Spinal cord (tissue), 10 donors: ENCODE measurements around the gene RREB1. TPM values are rescaled to one million over a fixed set of nuclear protein-coding genes. Genes with fewer than 3 reads are reported as not detected.

Experiments used
- DNase-seq, 6 donors: peaks; one replicate each; pipeline versions ENCODE4 v3.0.0 to v3.0.0-alpha.2; 2013 to 2015; ENCODE audit warnings: low spot score in 6 of 6, low read depth in 4 of 6
- H3K27ac ChIP-seq: one replicate; pipeline ENCODE4 v1.5.1; 2013; ENCODE audit warnings: low read depth, low read length, control low read depth
- H3K27me3 ChIP-seq: one replicate; pipeline ENCODE4 v1.6.1; 2013; ENCODE audit warnings: low read length; ENCODE audit not compliant: control insufficient read depth, insufficient read depth
- H3K36me3 ChIP-seq: one replicate; pipeline ENCODE4 v1.6.1; 2013; ENCODE audit warnings: low read length; ENCODE audit not compliant: control insufficient read depth, insufficient read depth
- H3K4me1 ChIP-seq: one replicate; pipeline ENCODE4 v1.6.1; 2013; ENCODE audit warnings: low read length; ENCODE audit not compliant: control insufficient read depth, insufficient read depth
- H3K4me3 ChIP-seq: one replicate; pipeline ENCODE4 v1.5.1; 2013; ENCODE audit warnings: low read depth, low read length, control low read depth
- H3K9me3 ChIP-seq: one replicate; pipeline ENCODE4 v1.6.1; 2013; ENCODE audit warnings: low read length; ENCODE audit not compliant: control insufficient read depth, insufficient read depth
- WGBS: methylation state at CpG from one replicate; pipeline ENCODE4 v1.1.5; 2013; ENCODE audit warnings: missing lambda C conversion rate; ENCODE audit not compliant: insufficient coverage; 5-methylcytosine and 5-hydroxymethylcytosine counted together
- polyA plus RNA-seq, 2 donors: library from polyadenylated mRNA; unstranded; fragments of 120-200 nt; gene quantifications; one replicate each; pipeline ENCODE4 v1.2.1, GENCODE V29; 2013; ENCODE audit not compliant: insufficient read length in 2 of 2
- total RNA-seq, 2 donors: library from RNA; depleted of rRNA in 1 of 2; stranded (reverse); fragments of 120-200 nt in 1 of 2; fragments of >200 nt in 1 of 2; gene quantifications; one replicate each; pipeline versions ENCODE4 v1.2.3 to v1.2.4, GENCODE V29; 2013 to 2014
- donor health status: healthy.

The RREB1 gene
- total and polyA plus RNA-seq, 4 donors = 7.2 to 16.4 (median 10.3) TPM

DNA sequence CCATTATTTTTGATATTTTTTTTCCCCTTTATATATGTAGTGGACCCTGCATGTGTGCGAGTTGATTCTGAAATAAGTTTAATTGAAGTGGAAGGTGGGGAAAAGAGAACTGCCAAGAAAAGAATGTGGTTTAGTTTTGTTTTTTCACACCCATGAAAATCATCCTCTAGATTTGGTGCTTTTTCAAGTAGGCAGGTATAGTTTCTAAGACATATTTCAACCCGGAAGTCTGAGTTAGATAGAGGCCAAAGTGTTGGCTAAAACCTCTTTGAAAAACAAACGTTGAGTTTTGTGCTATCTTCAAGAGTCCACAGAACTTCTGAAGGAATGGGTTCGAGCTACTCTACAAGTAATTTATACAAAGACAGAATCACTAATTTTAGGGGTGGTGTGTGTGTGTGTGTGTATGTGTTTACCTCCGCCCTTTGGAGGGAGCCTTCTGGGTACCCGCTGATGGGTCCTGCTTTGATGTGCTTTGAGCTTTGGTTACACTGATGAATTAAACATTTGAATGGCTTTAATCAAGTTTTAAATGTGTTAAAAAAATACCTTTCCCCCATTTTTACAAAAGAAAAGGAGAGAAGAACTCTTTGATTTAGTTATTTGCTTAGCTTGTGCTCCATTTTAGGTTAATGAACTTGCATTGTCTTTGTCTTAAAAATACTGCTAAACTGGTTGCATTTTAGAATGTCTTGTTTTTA lies 2.5 kb downstream of the RREB1 start:
- H3K27me3 ChIP-seq = peaks cover 47% of the 10 kb centered on the region
- peak overlapping the region; percentile 47 for H3K27ac ChIP-seq
- H3K9me3 ChIP-seq = no peaks in the 10 kb centered on the region
- DNase-seq = no peak
- H3K4me1 ChIP-seq = peaks cover 38% of the 10 kb centered on the region
- no peaks in the 10 kb centered on the region for H3K36me3 ChIP-seq
- WGBS = no CpG with 5 or more reads among the region's 6 CpGs
- H3K4me3 ChIP-seq = no peak overlapping the region

DNA sequence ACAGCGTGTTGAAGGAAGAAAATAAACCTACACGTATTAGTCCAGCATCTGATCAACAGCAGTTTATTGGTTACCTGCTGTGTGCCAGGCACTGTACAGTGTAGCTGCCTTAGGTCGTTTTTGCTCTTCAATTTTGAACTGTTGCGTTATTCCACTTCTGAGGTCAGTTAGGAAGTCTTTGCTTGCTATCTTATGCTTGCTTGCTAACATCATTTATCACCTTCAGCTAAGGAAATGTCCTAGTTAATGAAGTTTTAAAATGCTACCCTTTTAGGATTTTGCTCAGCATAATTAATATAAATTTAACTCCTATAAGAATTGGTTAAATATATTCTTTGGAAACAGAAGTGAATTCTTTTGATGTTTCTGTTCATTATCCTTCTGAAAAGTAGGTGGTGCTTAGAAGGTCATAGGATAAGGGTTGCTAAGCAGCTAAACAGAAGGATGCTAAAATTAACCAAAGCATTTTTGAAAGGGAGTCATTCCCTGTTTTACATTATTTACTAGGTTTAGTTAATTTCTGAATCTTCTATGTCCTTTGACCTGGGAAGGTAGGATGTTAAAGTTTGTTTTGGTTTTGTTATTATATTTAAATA lies 3.4 kb downstream of the RREB1 start:
- H3K9me3 ChIP-seq = no peaks in the 10 kb centered on the region
- no peak overlapping the region for H3K4me3 ChIP-seq
- H3K36me3 ChIP-seq = no peaks in the 10 kb centered on the region
- peaks cover 45% of the 10 kb centered on the region for H3K4me1 ChIP-seq
- 80% methylated on average over 2 of the region's 4 CpGs for WGBS
- H3K27ac ChIP-seq = no peak overlapping the region
- H3K27me3 ChIP-seq = peaks cover 47% of the 10 kb centered on the region
- no peak for DNase-seq

DNA sequence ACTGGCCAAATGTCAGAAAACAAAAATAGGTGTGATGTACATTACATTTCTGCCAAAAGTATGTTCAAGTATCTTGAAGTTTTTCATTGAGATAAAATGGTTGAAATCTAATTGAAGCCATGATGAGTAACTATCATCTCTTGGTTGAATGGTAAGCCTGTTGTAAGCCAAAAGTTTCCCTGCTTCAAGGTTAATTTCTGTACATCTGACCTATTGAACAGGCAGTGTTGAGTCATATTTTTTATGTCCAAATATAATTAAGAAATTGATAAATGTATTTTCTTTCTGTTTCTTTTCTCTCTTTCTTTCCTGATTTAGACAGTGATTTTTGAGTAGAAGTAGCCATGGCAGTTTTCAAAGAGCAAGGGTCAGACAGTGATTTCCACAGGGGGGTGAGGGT lies 4.4 kb downstream of the RREB1 start:
- DNase-seq = no peak
- no peak overlapping the region for H3K27ac ChIP-seq
- peaks cover 38% of the 10 kb centered on the region for H3K4me1 ChIP-seq
- no peaks in the 10 kb centered on the region for H3K36me3 ChIP-seq
- H3K9me3 ChIP-seq = no peaks in the 10 kb centered on the region
- no peak overlapping the region for H3K4me3 ChIP-seq
- peaks cover 41% of the 10 kb centered on the region for H3K27me3 ChIP-seq

DNA sequence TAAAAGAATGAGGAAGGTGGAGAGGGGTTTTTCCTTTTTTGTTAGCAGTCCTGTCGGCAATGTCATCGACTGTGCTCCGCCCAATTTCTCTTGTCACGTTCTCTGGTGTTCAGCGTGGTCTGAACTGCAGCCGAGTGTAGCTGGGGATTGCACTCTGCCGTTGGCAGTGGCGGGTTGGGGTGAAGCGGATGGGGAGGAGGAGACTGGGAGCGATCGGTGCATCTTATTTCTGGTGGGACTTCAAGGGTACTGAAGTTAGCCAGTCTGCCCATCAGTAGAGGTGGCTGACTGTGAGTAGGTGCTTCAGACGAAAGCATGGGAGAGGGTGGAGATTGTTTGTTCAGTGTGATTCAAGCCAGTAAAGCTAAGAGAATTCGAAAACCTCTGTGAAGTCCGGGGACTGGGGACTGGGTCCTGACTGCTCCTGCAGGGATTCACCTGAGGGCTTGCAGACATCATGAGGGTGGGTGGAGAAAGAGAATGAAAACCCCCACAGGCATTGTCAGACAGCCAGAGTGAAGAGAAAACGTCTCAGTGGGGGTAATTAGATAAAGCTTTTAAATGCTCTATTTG lies 5.1 kb downstream of the RREB1 start:
- Histone ChIP-seq H3K27me3 (peaks cover 38% of the 10 kb centered on the region), H3K4me3 (no peak overlapping the region)

DNA sequence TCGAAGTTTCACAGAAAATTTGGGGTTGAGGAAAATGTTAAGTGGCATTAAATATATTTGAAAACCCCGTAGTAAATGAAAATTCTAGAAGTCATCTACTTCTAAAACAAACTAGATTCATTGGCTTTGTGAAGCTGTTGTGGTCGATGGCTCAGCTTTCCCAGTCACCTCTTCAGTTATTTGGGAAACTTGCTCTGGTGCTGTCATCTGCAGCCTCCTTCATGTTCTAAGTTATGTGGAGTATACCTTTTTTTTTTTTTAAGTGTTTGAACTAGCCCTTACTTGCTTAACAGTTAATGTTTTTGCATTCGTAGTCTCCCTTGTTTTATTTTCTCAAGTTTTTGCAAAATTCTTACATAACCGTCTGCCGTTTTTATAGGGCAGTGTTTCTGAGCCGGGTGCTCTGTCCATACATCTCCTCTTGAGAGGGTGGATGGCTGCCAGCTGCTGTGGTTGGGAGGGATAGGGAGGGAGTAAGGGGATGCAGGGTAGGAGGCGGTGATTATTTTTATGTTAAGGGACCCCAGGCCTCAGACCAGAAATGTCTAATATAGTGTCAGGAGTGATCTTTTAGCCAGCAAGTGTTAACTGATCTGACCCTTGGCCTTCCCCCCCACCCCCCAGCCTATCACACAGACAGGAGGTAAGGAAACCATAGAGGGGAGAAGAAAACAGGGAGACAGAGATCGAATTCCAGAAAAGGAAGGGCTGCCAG lies 7.1 kb downstream of the RREB1 start:
- Histone ChIP-seq H3K27me3 (peaks cover 23% of the 10 kb centered on the region), H3K36me3 (no peaks in the 10 kb centered on the region), H3K4me3 (no peak overlapping the region), H3K9me3 (no peaks in the 10 kb centered on the region), H3K27ac (no peak overlapping the region), H3K4me1 (peaks cover 20% of the 10 kb centered on the region)
- WGBS = no CpG with 5 or more reads among the region's 9 CpGs
- peak in 1 of 6 donors; percentile 12 for DNase-seq

More for the DNA sequence above, 5.1 kb downstream of the RREB1 start:
- Histone ChIP-seq H3K36me3 (no peaks in the 10 kb centered on the region), H3K27ac (no peak overlapping the region), H3K9me3 (no peaks in the 10 kb centered on the region), H3K4me1 (peaks cover 34% of the 10 kb centered on the region)
- DNase-seq = peak in 1 of 6 donors; percentile 42
- WGBS = 29% methylated on average over 14 of the region's 15 CpGs

DNA sequence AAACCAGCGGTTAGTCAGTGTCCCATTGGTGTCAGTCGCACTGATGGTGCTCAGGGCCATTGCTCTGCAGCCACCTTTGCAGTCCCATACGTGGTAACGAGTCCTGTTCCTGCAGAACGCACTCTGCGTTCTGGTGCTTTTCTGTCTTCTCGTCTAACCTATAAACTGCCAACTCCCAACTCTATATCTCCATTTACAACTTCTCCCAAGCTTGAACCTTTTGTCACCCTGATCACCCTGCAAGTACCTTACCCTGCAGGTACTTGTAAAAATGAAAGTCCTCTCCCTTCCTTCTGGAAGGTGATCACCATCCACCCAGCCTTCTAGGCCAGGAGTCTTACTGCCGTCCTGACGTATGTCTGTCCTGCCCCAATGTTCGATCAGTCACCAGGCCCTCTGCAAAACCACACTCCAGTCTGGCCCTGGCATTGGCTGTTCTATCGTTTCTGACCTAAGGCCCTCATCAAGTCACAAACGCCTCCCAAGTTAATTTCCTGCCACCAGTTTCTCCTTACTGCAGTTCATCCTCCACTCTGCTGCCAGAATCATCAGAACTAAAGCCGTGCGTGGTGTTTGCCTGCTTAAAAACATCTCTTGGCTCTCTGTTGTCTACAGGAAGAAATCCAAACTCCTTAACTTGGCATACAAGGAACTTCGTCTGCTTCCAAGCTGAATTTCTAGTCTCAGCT lies 7.9 kb downstream of the RREB1 start:
- no peaks in the 10 kb centered on the region for H3K9me3 ChIP-seq
- no peaks in the 10 kb centered on the region for H3K36me3 ChIP-seq
- WGBS = 75% methylated on average over 15 of the region's 15 CpGs
- peaks cover 20% of the 10 kb centered on the region for H3K4me1 ChIP-seq
- H3K27me3 ChIP-seq = peaks cover 19% of the 10 kb centered on the region
- no peak overlapping the region for H3K4me3 ChIP-seq
- H3K27ac ChIP-seq = peak overlapping the region; percentile 25
- peak in 1 of 6 donors; percentile 88 for DNase-seq

DNA sequence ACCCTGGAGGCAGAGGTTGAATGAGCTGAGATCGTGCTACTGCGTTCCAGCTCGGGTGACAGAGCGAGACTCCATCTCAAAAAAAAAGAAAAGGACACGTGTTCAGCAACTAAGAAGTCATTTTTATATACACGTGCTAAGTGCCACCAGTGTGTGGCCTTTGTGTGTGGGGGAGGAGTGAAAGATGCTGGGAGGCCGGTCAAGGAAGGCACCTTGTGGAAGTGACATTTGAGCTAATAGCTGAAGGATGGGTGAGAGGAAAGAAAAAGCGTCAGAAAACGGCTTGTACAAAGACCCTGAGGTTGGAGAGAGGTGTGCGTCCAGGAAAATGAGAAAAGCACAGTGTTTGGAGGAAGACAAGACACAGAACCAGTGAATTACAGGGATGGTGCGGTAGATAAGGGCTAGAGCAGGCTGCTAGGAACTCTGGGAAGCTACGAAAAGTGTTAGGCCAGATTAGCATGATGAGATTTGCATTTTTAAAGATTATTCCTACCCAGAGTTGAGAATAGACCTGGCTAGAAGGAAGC lies 11.6 kb downstream of the RREB1 start:
- whole genome bisulfite sequencing = 63% methylated on average over 6 of the region's 12 CpGs
- no peak for DNase-seq
- no peak overlapping the region for H3K4me3 ChIP-seq
- peaks cover under 1% of the 10 kb centered on the region for H3K27me3 ChIP-seq
- H3K36me3 ChIP-seq = no peaks in the 10 kb centered on the region
- H3K27ac ChIP-seq = no peak overlapping the region
- no peaks in the 10 kb centered on the region for H3K9me3 ChIP-seq
- H3K4me1 ChIP-seq = peaks cover 10% of the 10 kb centered on the region

DNA sequence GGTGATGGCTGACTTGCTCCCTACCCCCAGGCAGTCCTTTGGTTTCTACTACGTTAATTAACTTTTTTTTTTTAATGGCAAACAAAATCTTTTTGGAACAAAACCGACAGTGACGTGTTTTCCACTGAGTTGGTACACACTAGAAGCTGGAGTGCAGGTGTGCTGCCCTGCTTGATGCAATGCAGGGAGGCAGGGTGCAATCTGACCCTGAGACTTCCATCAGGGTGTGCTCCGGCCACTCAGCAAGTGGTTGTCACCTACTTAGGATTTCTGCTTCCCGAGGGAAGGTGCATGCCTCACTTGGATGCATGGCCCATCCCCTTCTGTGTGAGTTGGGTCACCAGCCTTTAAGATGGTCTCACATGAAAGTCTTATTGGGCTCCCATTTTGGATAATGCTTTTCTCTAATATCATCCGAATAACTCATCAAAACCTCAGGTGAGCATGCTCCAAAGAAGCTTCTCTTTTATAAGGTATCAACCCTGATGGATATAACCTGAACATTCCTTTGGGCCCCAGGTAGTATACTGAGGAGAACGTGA lies 14.0 kb downstream of the RREB1 start:
- no peak overlapping the region for H3K4me3 ChIP-seq
- WGBS = 85% methylated on average over 4 of the region's 7 CpGs

DNA sequence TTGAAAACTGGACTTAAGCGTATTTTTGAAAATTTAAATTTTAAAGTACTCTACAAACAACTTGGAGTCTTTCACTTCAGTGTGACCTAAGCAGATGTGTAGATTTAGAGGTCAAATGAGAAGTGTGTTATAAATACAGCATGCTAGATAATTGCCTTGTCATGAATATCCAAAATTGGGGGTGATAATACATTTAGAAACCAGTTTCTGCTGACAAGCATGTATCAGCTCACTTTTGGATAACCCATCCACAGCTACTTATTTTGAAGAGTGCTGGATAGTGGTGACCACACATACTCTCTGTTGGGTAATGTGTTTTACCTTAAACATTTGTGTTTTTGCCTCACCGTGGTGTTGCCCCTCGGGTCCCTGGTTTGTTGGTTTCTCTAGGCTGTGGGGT lies 14.9 kb downstream of the RREB1 start:
- Histone ChIP-seq H3K4me3 (no peak overlapping the region), H3K36me3 (no peaks in the 10 kb centered on the region), H3K4me1 (no peaks in the 10 kb centered on the region), H3K27me3 (no peaks in the 10 kb centered on the region), H3K27ac (no peak overlapping the region), H3K9me3 (no peaks in the 10 kb centered on the region)
- 70% methylated on average over 2 of the region's 3 CpGs for WGBS
- DNase-seq = no peak

More for the DNA sequence above, 14.0 kb downstream of the RREB1 start:
- Histone ChIP-seq H3K27me3 (no peaks in the 10 kb centered on the region), H3K4me1 (no peaks in the 10 kb centered on the region), H3K36me3 (no peaks in the 10 kb centered on the region), H3K27ac (no peak overlapping the region), H3K9me3 (no peaks in the 10 kb centered on the region)
- DNase-seq = no peak
